Stimulated activated CD4-positive, alpha-beta T cell treated with anti-CD3 and anti-CD28 coated beads, TNF-alpha, amount 100 ng/mL, for 4 hours (primary cell): Measurements from ENCODE around the gene PDIA6.
A peak's percentile ranks its signal among the peaks of the same experiment; 100 is the strongest.
"Not testable (repeated sequence)": the region's sequence is repeated elsewhere in the genome, so short reads cannot be mapped to it uniquely, and the experiment has no call there.

Source experiments
- DNase-seq, 3 experiments: peaks; one replicate each; pipeline ENCODE4 v3.0.0-alpha.2; 2020; ENCODE audit warnings: low read depth in 3 of 3

Gene PDIA6

GRCh38 chr2:10833021-10833420 is 20.4 kb upstream of the PDIA6 start:
- no peak for DNase-seq

- DNase-seq = peak; percentile 61 to 72 (median 72)
Measured at GRCh38 chr2:10832203-10832936, 19.8 kb upstream of the PDIA6 start.

GRCh38 chr2:10831400-10831985 is 18.9 kb upstream of the PDIA6 start:
- DNase-seq = no peak

- DNase-seq = no peak
Measured at GRCh38 chr2:10830641-10831399, 18.2 kb upstream of the PDIA6 start.

GRCh38 chr2:10830203-10830602 is 17.6 kb upstream of the PDIA6 start:
- DNase-seq = no peak

GRCh38 chr2:10829299-10829698 is 16.7 kb upstream of the PDIA6 start:
- no peak for DNase-seq

GRCh38 chr2:10828346-10828745 is 15.8 kb upstream of the PDIA6 start:
- no peak for DNase-seq

- DNase-seq = no peak
Measured at GRCh38 chr2:10826625-10827024, 14.0 kb upstream of the PDIA6 start.

- no peak for DNase-seq
Measured at GRCh38 chr2:10826026-10826425, 13.4 kb upstream of the PDIA6 start.

GRCh38 chr2:10824191-10824590 is 11.6 kb upstream of the PDIA6 start:
- DNase-seq = no peak

- no peak for DNase-seq
Measured at GRCh38 chr2:10820978-10821695, 8.6 kb upstream of the PDIA6 start.

- DNase-seq = no peak
Measured at GRCh38 chr2:10820562-10820961, 8.0 kb upstream of the PDIA6 start.

GRCh38 chr2:10819714-10820314 is 7.2 kb upstream of the PDIA6 start:
- no peak for DNase-seq

- no peak for DNase-seq
Measured at GRCh38 chr2:10818984-10819383, 6.4 kb upstream of the PDIA6 start.

- not testable (repeated sequence) for DNase-seq
Measured at GRCh38 chr2:10818305-10818704, 5.7 kb upstream of the PDIA6 start.

- DNase-seq = no peak
Measured at GRCh38 chr2:10817413-10817812, 4.8 kb upstream of the PDIA6 start.

GRCh38 chr2:10814571-10815331 is 2.2 kb upstream of the PDIA6 start:
- DNase-seq = no peak

GRCh38 chr2:10814142-10814541 is 1.6 kb upstream of the PDIA6 start:
- no peak for DNase-seq

GRCh38 chr2:10813163-10814138 is 866 bp upstream of the PDIA6 start:
- not testable (repeated sequence) for DNase-seq

- DNase-seq = no peak
Measured at GRCh38 chr2:10811517-10811916, 1.1 kb downstream of the PDIA6 start.
